H1 (cell line): ENCODE results near the gene EOGT. TPM values are rescaled to one million over a fixed set of nuclear protein-coding genes. Genes with fewer than 3 reads are reported as not detected.

ENCODE experiments used
- NANOG ChIP-seq: IDR thresholded peaks from 2 replicates; pipeline ENCODE4 v1.6.1; 2011; ENCODE audit warnings: low read length, low read depth, mild to moderate bottlenecking, inconsistent platforms; ENCODE audit not compliant: insufficient read depth, poor library complexity, severe bottlenecking
- NRF1 ChIP-seq: IDR thresholded peaks from 2 replicates; pipeline ENCODE4 v1.6.1; 2011; ENCODE audit warnings: mild to moderate bottlenecking, low read depth, low read length, improper control_type of control experiment
- SUZ12 ChIP-seq: fragments of 200-600 bp; sonication (generic); IDR thresholded peaks from 2 replicates; pipeline ENCODE4 v1.6.1; 2012; ENCODE audit warnings: mild to moderate bottlenecking, inconsistent platforms, low read length, moderate library complexity, mixed read lengths
- TAF1 ChIP-seq: IDR thresholded peaks from 2 replicates; pipeline ENCODE4 v1.6.1; 2011; ENCODE audit warnings: mild to moderate bottlenecking, low read depth, low read length
- YY1 ChIP-seq: IDR thresholded peaks from 2 replicates; pipeline ENCODE4 v1.6.1; 2011; ENCODE audit warnings: low read depth, mild to moderate bottlenecking, low read length
- polyA plus RNA-seq, 7 experiments: library from polyadenylated mRNA; depleted of rRNA in 3 of 7; stranded (reverse) in 5 of 7; unstranded in 2 of 7; fragments of >200 nt in 5 of 7; fragments of 200-250 nt in 2 of 7; gene quantifications; 1 replicate in 5 of 7; 2 replicates in 1 of 7; 4 replicates in 1 of 7; pipeline versions ENCODE4 v1.2.1 to v1.2.3, GENCODE V29; 2011 to 2013; ENCODE audit warnings: missing spikeins in 2 of 7, mixed read lengths in 2 of 7
- total RNA-seq: library from RNA; stranded (reverse); fragmentation: NEBNext Ultra II Directional; extraction: Animal tissue kit (Norgen Biotek cat#: 25700); gene quantifications from 2 replicates; pipeline ENCODE4 v1.2.1, GENCODE V29; 2021

The EOGT gene
- total and polyA plus RNA-seq, 2 of the 8 experiments (the other 6 are each of a cell fraction or from before 2014, with no cell fraction given): 6.7 to 20.7 TPM

DNA sequence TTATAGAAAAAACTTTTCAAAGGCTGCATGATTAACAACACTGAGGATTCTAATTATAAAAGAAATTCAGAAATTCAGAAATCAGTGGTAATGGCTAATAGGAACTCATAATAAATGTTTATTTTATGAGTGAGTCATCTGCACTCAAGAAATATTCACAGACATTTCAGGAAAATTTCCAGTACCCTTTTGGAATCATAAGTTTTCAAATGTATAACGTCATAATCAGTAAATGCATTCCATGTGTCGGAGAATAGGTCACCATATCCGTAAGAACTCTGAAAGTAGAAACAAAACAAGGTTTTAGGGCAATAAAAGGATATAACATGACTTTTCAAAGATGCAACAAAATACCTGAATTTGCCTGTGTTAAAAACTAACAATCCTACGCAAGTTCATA lies 24.7 kb downstream of the EOGT start (continued):
- TF ChIP-seq YY1 (no peak), SUZ12 (no peak), NANOG (no peak), NRF1 (no peak), TAF1 (no peak)
